Heart right ventricle (tissue), 16 donors: Measurements from ENCODE around the gene CD226. TPM values are rescaled to one million over a fixed set of nuclear protein-coding genes. Genes with fewer than 3 reads are reported as not detected.
"Not testable (repeated sequence)": the region's sequence is repeated elsewhere in the genome, so short reads cannot be mapped to it uniquely, and the experiment has no call there.

Source experiments
- ATAC-seq, 8 donors: fragments of 200-7000 bp; cut with Tn5 transposase; one replicate each; pipeline ENCODE4 v1.9.1; 2020; ENCODE audit warnings: mild to moderate bottlenecking in 8 of 8, moderate library complexity in 8 of 8, moderate number of reproducible peaks in 1 of 8
- DNase-seq, 2 donors: peaks; one replicate each; pipeline ENCODE4 v3.0.0-alpha.2; 2020
- H3K27ac ChIP-seq, 10 donors: fragments of 200-600 bp; sonication (generic) in 2 of 10; one replicate each; pipeline versions ENCODE4 v1.5.0 to v1.8.0; 2020 to 2022; ENCODE audit warnings: mild to moderate bottlenecking in 3 of 10
- H3K27me3 ChIP-seq, 7 donors: fragments of 200-600 bp; one replicate each; pipeline ENCODE4 v1.8.0; 2021 to 2022; ENCODE audit warnings: mild to moderate bottlenecking in 2 of 7
- H3K36me3 ChIP-seq, 9 donors: fragments of 200-600 bp; sonication (generic) in 1 of 9; one replicate each; pipeline versions ENCODE4 v1.5.0 to v1.8.0; 2020 to 2022; ENCODE audit warnings: mild to moderate bottlenecking in 2 of 9
- H3K4me1 ChIP-seq, 9 donors: fragments of 200-600 bp; sonication (generic) in 1 of 9; one replicate each; pipeline versions ENCODE4 v1.5.0 to v1.8.0; 2020 to 2022; ENCODE audit warnings: mild to moderate bottlenecking in 4 of 9
- H3K4me3 ChIP-seq, 10 donors: fragments of 200-600 bp; sonication (generic) in 2 of 10; one replicate each; pipeline versions ENCODE4 v1.5.0 to v1.8.0; 2020 to 2022; ENCODE audit warnings: mild to moderate bottlenecking in 7 of 10, moderate library complexity in 2 of 10
- H3K9me3 ChIP-seq, 11 donors: fragments of 200-600 bp in 10 of 11; sonication (generic) in 2 of 11; one replicate each; pipeline versions ENCODE4 v1.5.0 to v1.8.0; 2013 to 2022; ENCODE audit warnings: mild to moderate bottlenecking in 2 of 11, control low read depth in 1 of 11, moderate library complexity in 1 of 11
- CTCF ChIP-seq, 9 donors: fragments of 200-600 bp; sonication (generic) in 2 of 9; IDR thresholded peaks; one replicate each; pipeline versions ENCODE4 v1.5.0 to v1.8.0; 2021 to 2022; ENCODE audit warnings: antibody characterized with exemption in 9 of 9, mild to moderate bottlenecking in 5 of 9, moderate library complexity in 1 of 9
- WGBS, 2 donors: extraction: QIAGEN DNeasy Blood & Tissue Kit; methylation state at CpG; one replicate each; pipeline ENCODE4 v1.1.7; 2013; ENCODE audit warnings: inconsistent platforms in 1 of 2; 5-methylcytosine and 5-hydroxymethylcytosine counted together
- intact Hi-C, 10 donors: fragments of 100-400 bp; cut with DNase I; formaldehyde crosslinking; loops; one replicate each; pipeline versions ENCODE4 v1.11.1 to v1.14.2; 2022
- polyA plus RNA-seq, 2 donors: library from polyadenylated mRNA; stranded (reverse); fragments of 200-250 nt; gene quantifications; one replicate each; pipeline ENCODE4 v1.2.3, GENCODE V29; 2013
- total RNA-seq, 10 donors: library from RNA; stranded (reverse); fragmentation: NEBNext Ultra II Directional in 3 of 10; extraction: Animal tissue kit (Norgen Biotek cat#: 25700) in 3 of 10; gene quantifications; one replicate each; pipeline versions ENCODE4 v1.2.1 to v1.2.4, GENCODE V29; 2021 to 2023
- donor health status: Arrhythmogenic right ventricular cardiomyopathy.
- donor health status: ischemic (EF 13 %, LVEDD 7.1; RV severe dilation, severe dysfunction).
- donor health status: healthy with polysubstance abuse.
- donor health status: DM: no; HTN: yes; CAD: no.
- donor health status: DM: no; HTN: no; CAD: no.
- donor health status: ischemic (EF 25% LVEDD 6.9; RV normal size, moderate dysfunction).
- donor health status: ischemic (EF 25% LVEDD 5.7; RV mildly dilated, moderate dysfunction).
- donor health status: healthy.
- donor health status: DM: yes; HTN: yes; CAD: no.
- donor health status: Ischemic cardiomyopathy.
- donor health status: ischemic (EF 35%, LVEDD 5.7; RV mildly dilated, moderate dysfunction).
- donor health status: nonischemic (EF 11% LVEDD 7.7; RV severe dilation, severe dysfunction).
- donor health status: DM: yes; HTN: yes; CAD: no.
- donor health status: PGD.
- donor health status: ischemic (EF 29% LVEDD 5.4; RV normal size, mild dysfunction).
- donor health status: nonischemic (EF 23%, LVEDD 6.1; RV moderate dilation, normal function).

CD226 gene
- total and polyA plus RNA-seq, 12 donors, result 0.19 to 4.1 (median 0.98) TPM

- no peak for ATAC-seq
- H3K27ac ChIP-seq, result no peak overlapping the region
These were observed 76.3 kb downstream of the CD226 start for GRCh38 chr18:69871363-69871762.

GRCh38 chr18:69870736-69871135 lies 76.9 kb downstream of the CD226 start:
- no peak for TF ChIP-seq CTCF (IDR thresholded peaks at IDR 0.05)
- Histone ChIP-seq H3K9me3 (no peaks in the 10 kb centered on the region), H3K27me3 (no peaks in the 10 kb centered on the region), H3K27ac (no peak overlapping the region), H3K4me3 (no peak overlapping the region), H3K36me3 (no peaks in the 10 kb centered on the region), H3K4me1 (peaks cover 0 to 4% (median 0%) of the 10 kb centered on the region in 9 donors)
- ATAC-seq (no peak), DNase-seq (no peak)
- 70 to 75% methylated on average over 4 of the region's 4 CpGs for WGBS, 2 donors
- intact Hi-C loops, result loop anchor here in 1 of 10 donors (10.0 kb wide), 1 partner anchor 64 kb away; no protein-coding TSS in a partner anchor

More at GRCh38 chr18:69871363-69871762, 76.3 kb downstream of the CD226 start:
- intact Hi-C loops, result loop anchor here in 1 of 10 donors (10.0 kb wide), 1 partner anchor 63 kb away; no protein-coding TSS in a partner anchor
- DNase-seq, result no peak
- H3K4me1 ChIP-seq, result peaks cover 0 to 4% (median 0%) of the 10 kb centered on the region in 9 donors
- H3K9me3 ChIP-seq, result no peaks in the 10 kb centered on the region
- 62 to 71% methylated on average over 2 of the region's 2 CpGs for WGBS, 2 donors
- no peaks in the 10 kb centered on the region for H3K36me3 ChIP-seq
- H3K4me3 ChIP-seq, result no peak overlapping the region
- H3K27me3 ChIP-seq, result no peaks in the 10 kb centered on the region
- TF ChIP-seq CTCF (IDR thresholded peaks at IDR 0.05), result no peak

GRCh38 chr18:69866212-69866611 lies 81.5 kb downstream of the CD226 start:
- Histone ChIP-seq H3K27me3 (no peaks in the 10 kb centered on the region), H3K4me3 (no peak overlapping the region), H3K9me3 (no peaks in the 10 kb centered on the region), H3K36me3 (no peaks in the 10 kb centered on the region), H3K4me1 (peaks cover 0 to 2% (median 0%) of the 10 kb centered on the region in 9 donors), H3K27ac (no peak overlapping the region)
- WGBS, 2 donors, result 84 to 86% methylated on average over 4 of the region's 4 CpGs
- no peak for DNase-seq
- ATAC-seq, result no peak
- no peak for TF ChIP-seq CTCF (IDR thresholded peaks at IDR 0.05)
- intact Hi-C loops, result no loop called here

- no peaks in the 10 kb centered on the region for H3K27me3 ChIP-seq
These were observed 81.9 kb downstream of the CD226 start for GRCh38 chr18:69865776-69866175.

GRCh38 chr18:69864802-69865201 lies 82.9 kb downstream of the CD226 start:
- intact Hi-C loops, H3K4me3 ChIP-seq, H3K27me3 ChIP-seq, ATAC-seq, DNase-seq, H3K9me3 ChIP-seq, H3K4me1 ChIP-seq, H3K27ac ChIP-seq, H3K36me3 ChIP-seq: not testable (repeated sequence)
- WGBS, 2 donors, result 93 to 96% methylated on average over 6 of the region's 6 CpGs

More at GRCh38 chr18:69865776-69866175, 81.9 kb downstream of the CD226 start:
- no peaks in the 10 kb centered on the region for H3K4me1 ChIP-seq
- no peak for DNase-seq
- TF ChIP-seq CTCF (IDR thresholded peaks at IDR 0.05), result no peak
- no peaks in the 10 kb centered on the region for H3K36me3 ChIP-seq
- H3K27ac ChIP-seq, result no peak overlapping the region
- WGBS, 2 donors, result 43 to 45% methylated on average over 4 of the region's 4 CpGs
- ATAC-seq, result no peak
- intact Hi-C loops, result no loop called here
- H3K4me3 ChIP-seq, result no peak overlapping the region
- no peaks in the 10 kb centered on the region for H3K9me3 ChIP-seq
